ENCODE results near the gene SNRPE.
"Not testable (repeated sequence)": the region's sequence is repeated elsewhere in the genome, so short reads cannot be mapped to it uniquely, and the experiment has no call there.

Gene SNRPE

GRCh38 chr1:203861379-203862184, at the start of gene SNRPE:
TSS of gene SNRPE (plus strand) at chr1:203861599. CDS start at chr1:203861660, 61 bp downstream.
- peak; percentile 98 for DNase-seq

- DNase-seq, result no peak
These were observed 47.6 kb upstream of the SNRPE start for GRCh38 chr1:203813581-203814341.

- DNase-seq, result no peak
These were observed 43.0 kb upstream of the SNRPE start for GRCh38 chr1:203818399-203818798.

- DNase-seq, result no peak
These were observed 38.1 kb upstream of the SNRPE start for GRCh38 chr1:203823306-203823705.

GRCh38 chr1:203826175-203826574, 35.2 kb upstream of the SNRPE start:
- no peak for DNase-seq

GRCh38 chr1:203828002-203828401, 33.4 kb upstream of the SNRPE start:
- no peak for DNase-seq

GRCh38 chr1:203828503-203828902, 32.9 kb upstream of the SNRPE start:
- DNase-seq, result no peak

GRCh38 chr1:203829247-203829646, 32.2 kb upstream of the SNRPE start:
- not testable (repeated sequence) for DNase-seq

GRCh38 chr1:203835476-203835875, 25.9 kb upstream of the SNRPE start:
- DNase-seq, result no peak

GRCh38 chr1:203839081-203839480, 22.3 kb upstream of the SNRPE start:
- DNase-seq, result no peak

- DNase-seq, result no peak
These were observed 21.1 kb upstream of the SNRPE start for GRCh38 chr1:203840208-203840808.

- DNase-seq, result no peak
These were observed 18.9 kb upstream of the SNRPE start for GRCh38 chr1:203842559-203842876.

- DNase-seq, result no peak
These were observed 18.0 kb upstream of the SNRPE start for GRCh38 chr1:203843435-203843834.

- DNase-seq, result not testable (repeated sequence)
These were observed 8.3 kb upstream of the SNRPE start for GRCh38 chr1:203853112-203853511.

- DNase-seq, result no peak
These were observed 3.3 kb upstream of the SNRPE start for GRCh38 chr1:203858055-203858454.

- DNase-seq, result no peak
These were observed 2.4 kb upstream of the SNRPE start for GRCh38 chr1:203858975-203859374.

GRCh38 chr1:203860396-203861025, 888 bp upstream of the SNRPE start:
- no peak for DNase-seq

GRCh38 chr1:203867802-203868201, 6.4 kb downstream of the SNRPE start:
- no peak for DNase-seq

GRCh38 chr1:203870245-203870644, 8.8 kb downstream of the SNRPE start:
- DNase-seq, result no peak

GRCh38 chr1:203871114-203871880, 9.9 kb downstream of the SNRPE start:
- peak; percentile 65 for DNase-seq

- DNase-seq, result no peak
These were observed 11.7 kb downstream of the SNRPE start for GRCh38 chr1:203873094-203873493.

GRCh38 chr1:203878422-203878821, 17.0 kb downstream of the SNRPE start:
- DNase-seq, result no peak

- no peak for DNase-seq
These were observed 19.2 kb downstream of the SNRPE start for GRCh38 chr1:203880606-203881005.

Data from NCI-H1105 treated with DMSO at 0.1 percent for 48 hours (cell line).